Prostate gland (tissue), 2 donors: ENCODE results near the gene KCNC1.

Experiments used
- CTCF ChIP-seq, 4 experiments: fragments of 200-600 bp in 2 of 4; fragments of 450-650 bp in 2 of 4; sonication (generic) in 2 of 4; IDR thresholded peaks; 1 replicate in 3 of 4; 2 replicates in 1 of 4; pipeline ENCODE4 v1.5.1; 2016 to 2019; ENCODE audit warnings: antibody characterized with exemption in 4 of 4, mild to moderate bottlenecking in 2 of 4, moderate library complexity in 2 of 4
- POLR2A ChIP-seq: fragments of 450-650 bp; IDR thresholded peaks from one replicate; pipeline ENCODE4 v1.6.1; 2016; ENCODE audit warnings: antibody characterized with exemption, mild to moderate bottlenecking
- POLR2AphosphoS5 ChIP-seq: sonication (generic); formaldehyde crosslinking; IDR thresholded peaks from one replicate; pipeline ENCODE4 v1.6.1; 2017; ENCODE audit warnings: antibody characterized with exemption

- TF ChIP-seq CTCF (IDR thresholded peaks at IDR 0.05): no peak
- TF ChIP-seq POLR2A: no peak
- no peak for TF ChIP-seq POLR2AphosphoS5
Observed at GRCh38 chr11:17782145-17782544, 47.6 kb downstream of the KCNC1 start.
